Tibial nerve (tissue), 4 donors: ENCODE measurements around the gene GPC3.

Source experiments
- CTCF ChIP-seq, 5 experiments: fragments of 200-600 bp in 3 of 5; fragments of 450-650 bp in 2 of 5; sonication (generic) in 3 of 5; IDR thresholded peaks; one replicate each; pipeline ENCODE4 v1.5.1; 2016 to 2019; ENCODE audit warnings: antibody characterized with exemption in 5 of 5, mild to moderate bottlenecking in 3 of 5, moderate library complexity in 2 of 5
- EP300 ChIP-seq, 2 donors: sonication (generic); formaldehyde crosslinking; IDR thresholded peaks; one replicate each; pipeline ENCODE4 v1.6.1; 2017; ENCODE audit warnings: antibody characterized with exemption in 2 of 2, mild to moderate bottlenecking in 1 of 2

GRCh38 chrX:134006484-134007161 is 21.2 kb upstream of the GPC3 start:
- no peak for TF ChIP-seq EP300 (IDR thresholded peaks at IDR 0.05)
- TF ChIP-seq CTCF (IDR thresholded peaks at IDR 0.05) = no peak
